Measurements from ENCODE around the gene BATF.

DNA sequence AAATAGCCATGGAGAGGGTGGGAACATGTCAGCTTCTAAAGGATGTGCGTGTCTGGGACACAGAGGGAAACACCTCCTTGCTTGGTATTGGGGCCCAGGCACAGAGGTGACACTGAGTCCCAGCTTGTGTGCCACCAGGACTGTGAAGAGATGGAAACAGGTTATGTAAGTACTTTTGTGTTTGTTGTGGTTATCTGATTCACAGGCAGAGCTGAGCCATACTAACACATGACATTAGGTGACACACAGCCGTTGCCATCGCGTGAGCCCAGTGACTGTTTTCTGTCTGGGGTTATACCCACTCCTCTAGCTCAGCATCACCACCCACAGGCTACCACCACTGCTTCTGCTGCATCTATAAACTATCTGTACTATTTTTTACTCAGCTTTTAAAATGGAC, 44.1 kb downstream of the BATF start:
- TF ChIP-seq, protein P1, sequence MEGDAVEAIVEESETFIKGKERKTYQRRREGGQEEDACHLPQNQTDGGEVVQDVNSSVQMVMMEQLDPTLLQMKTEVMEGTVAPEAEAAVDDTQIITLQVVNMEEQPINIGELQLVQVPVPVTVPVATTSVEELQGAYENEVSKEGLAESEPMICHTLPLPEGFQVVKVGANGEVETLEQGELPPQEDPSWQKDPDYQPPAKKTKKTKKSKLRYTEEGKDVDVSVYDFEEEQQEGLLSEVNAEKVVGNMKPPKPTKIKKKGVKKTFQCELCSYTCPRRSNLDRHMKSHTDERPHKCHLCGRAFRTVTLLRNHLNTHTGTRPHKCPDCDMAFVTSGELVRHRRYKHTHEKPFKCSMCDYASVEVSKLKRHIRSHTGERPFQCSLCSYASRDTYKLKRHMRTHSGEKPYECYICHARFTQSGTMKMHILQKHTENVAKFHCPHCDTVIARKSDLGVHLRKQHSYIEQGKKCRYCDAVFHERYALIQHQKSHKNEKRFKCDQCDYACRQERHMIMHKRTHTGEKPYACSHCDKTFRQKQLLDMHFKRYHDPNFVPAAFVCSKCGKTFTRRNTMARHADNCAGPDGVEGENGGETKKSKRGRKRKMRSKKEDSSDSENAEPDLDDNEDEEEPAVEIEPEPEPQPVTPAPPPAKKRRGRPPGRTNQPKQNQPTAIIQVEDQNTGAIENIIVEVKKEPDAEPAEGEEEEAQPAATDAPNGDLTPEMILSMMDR (IDR thresholded peaks at IDR 0.05), result no peak
- TF ChIP-seq POLR2A (IDR thresholded peaks at IDR 0.05), result no peak

All from right lobe of liver (tissue), 4 donors.